HepG2 (cell line): Measurements from ENCODE around the gene KRT36.

ENCODE experiments used
- CHD4 ChIP-seq: fragments of 200-600 bp; sonication (generic); IDR thresholded peaks from 2 replicates; pipeline ENCODE4 v1.7.0; 2017; ENCODE audit warnings: mild to moderate bottlenecking, low read length, borderline replicate concordance
- FOXM1 ChIP-seq: sonication (generic); formaldehyde crosslinking; IDR thresholded peaks from 2 replicates; pipeline ENCODE4 v1.5.0; 2020; ENCODE audit warnings: missing genetic modification reagents
- GABPA ChIP-seq, 2 experiments: IDR thresholded peaks; 2 replicates each; pipeline ENCODE4 v1.6.1; 2011 to 2016; ENCODE audit warnings: low read depth in 2 of 2, low read length in 1 of 2, missing biosample characterization in 1 of 2, missing genetic modification characterization in 1 of 2
- POLR2AphosphoS5 ChIP-seq: IDR thresholded peaks from 2 replicates; pipeline ENCODE4 v1.6.1; 2012; ENCODE audit warnings: low read depth, low read length
- TSC22D2 ChIP-seq: sonication (generic); formaldehyde crosslinking; IDR thresholded peaks from 2 replicates; pipeline ENCODE4 v1.5.1; 2020; ENCODE audit warnings: missing genetic modification reagents, mild to moderate bottlenecking, borderline replicate concordance
- TF ChIP-seq, protein P1 (sequence below): sonication (generic); formaldehyde crosslinking; IDR thresholded peaks from 2 replicates; pipeline ENCODE4 v1.4.0; 2020; ENCODE audit warnings: mild to moderate bottlenecking, missing genetic modification reagents, borderline replicate concordance
- TF ChIP-seq, protein P2 (sequence below): IDR thresholded peaks from 2 replicates; pipeline ENCODE4 v1.6.1; 2016; ENCODE audit warnings: mild to moderate bottlenecking
- TF ChIP-seq, protein P3 (sequence below): sonication (generic); formaldehyde crosslinking; IDR thresholded peaks from 2 replicates; pipeline ENCODE4 v1.5.0; 2020; ENCODE audit warnings: mild to moderate bottlenecking, missing genetic modification reagents, moderate library complexity

DNA sequence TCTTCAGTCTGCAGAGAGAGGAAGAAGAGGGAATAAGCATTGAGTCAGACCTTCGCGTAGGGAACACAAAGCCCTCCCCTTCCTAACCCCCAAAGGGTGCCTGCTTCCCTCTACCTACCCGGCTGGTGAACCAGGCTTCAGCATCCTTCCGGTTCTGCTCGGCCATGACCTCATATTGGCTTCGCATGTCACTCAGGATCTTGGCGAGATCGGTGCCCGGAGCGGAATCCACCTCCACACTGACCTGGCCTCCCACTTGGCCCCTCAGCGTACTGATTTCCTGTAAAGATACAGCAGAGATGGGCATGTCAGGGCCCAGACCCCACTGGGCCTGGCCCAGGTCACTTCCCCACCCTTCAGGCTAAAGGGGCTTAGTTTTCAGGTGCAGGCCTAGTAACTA, 34.6 kb upstream of the KRT36 start:
- TF ChIP-seq, protein P1, sequence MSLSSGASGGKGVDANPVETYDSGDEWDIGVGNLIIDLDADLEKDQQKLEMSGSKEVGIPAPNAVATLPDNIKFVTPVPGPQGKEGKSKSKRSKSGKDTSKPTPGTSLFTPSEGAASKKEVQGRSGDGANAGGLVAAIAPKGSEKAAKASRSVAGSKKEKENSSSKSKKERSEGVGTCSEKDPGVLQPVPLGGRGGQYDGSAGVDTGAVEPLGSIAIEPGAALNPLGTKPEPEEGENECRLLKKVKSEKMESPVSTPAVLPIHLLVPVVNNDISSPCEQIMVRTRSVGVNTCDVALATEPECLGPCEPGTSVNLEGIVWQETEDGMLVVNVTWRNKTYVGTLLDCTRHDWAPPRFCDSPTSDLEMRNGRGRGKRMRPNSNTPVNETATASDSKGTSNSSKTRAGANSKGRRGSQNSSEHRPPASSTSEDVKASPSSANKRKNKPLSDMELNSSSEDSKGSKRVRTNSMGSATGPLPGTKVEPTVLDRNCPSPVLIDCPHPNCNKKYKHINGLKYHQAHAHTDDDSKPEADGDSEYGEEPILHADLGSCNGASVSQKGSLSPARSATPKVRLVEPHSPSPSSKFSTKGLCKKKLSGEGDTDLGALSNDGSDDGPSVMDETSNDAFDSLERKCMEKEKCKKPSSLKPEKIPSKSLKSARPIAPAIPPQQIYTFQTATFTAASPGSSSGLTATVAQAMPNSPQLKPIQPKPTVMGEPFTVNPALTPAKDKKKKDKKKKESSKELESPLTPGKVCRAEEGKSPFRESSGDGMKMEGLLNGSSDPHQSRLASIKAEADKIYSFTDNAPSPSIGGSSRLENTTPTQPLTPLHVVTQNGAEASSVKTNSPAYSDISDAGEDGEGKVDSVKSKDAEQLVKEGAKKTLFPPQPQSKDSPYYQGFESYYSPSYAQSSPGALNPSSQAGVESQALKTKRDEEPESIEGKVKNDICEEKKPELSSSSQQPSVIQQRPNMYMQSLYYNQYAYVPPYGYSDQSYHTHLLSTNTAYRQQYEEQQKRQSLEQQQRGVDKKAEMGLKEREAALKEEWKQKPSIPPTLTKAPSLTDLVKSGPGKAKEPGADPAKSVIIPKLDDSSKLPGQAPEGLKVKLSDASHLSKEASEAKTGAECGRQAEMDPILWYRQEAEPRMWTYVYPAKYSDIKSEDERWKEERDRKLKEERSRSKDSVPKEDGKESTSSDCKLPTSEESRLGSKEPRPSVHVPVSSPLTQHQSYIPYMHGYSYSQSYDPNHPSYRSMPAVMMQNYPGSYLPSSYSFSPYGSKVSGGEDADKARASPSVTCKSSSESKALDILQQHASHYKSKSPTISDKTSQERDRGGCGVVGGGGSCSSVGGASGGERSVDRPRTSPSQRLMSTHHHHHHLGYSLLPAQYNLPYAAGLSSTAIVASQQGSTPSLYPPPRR (CRISPR knock-in tag) = no peak
- TF ChIP-seq, protein P2, sequence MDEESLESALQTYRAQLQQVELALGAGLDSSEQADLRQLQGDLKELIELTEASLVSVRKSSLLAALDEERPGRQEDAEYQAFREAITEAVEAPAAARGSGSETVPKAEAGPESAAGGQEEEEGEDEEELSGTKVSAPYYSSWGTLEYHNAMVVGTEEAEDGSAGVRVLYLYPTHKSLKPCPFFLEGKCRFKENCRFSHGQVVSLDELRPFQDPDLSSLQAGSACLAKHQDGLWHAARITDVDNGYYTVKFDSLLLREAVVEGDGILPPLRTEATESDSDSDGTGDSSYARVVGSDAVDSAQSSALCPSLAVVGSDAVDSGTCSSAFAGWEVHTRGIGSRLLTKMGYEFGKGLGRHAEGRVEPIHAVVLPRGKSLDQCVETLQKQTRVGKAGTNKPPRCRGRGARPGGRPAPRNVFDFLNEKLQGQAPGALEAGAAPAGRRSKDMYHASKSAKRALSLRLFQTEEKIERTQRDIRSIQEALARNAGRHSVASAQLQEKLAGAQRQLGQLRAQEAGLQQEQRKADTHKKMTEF = no peak
- TF ChIP-seq GABPA (IDR thresholded peaks at IDR 0.05; ENCODE audit: low read depth, low read length) = no peak
- TF ChIP-seq GABPA (CRISPR knock-in tag; IDR thresholded peaks at IDR 0.05; ENCODE audit: low read depth) = no peak
- TF ChIP-seq CHD4 = no peak
- TF ChIP-seq FOXM1 (CRISPR knock-in tag) = no peak
- TF ChIP-seq, protein P3, sequence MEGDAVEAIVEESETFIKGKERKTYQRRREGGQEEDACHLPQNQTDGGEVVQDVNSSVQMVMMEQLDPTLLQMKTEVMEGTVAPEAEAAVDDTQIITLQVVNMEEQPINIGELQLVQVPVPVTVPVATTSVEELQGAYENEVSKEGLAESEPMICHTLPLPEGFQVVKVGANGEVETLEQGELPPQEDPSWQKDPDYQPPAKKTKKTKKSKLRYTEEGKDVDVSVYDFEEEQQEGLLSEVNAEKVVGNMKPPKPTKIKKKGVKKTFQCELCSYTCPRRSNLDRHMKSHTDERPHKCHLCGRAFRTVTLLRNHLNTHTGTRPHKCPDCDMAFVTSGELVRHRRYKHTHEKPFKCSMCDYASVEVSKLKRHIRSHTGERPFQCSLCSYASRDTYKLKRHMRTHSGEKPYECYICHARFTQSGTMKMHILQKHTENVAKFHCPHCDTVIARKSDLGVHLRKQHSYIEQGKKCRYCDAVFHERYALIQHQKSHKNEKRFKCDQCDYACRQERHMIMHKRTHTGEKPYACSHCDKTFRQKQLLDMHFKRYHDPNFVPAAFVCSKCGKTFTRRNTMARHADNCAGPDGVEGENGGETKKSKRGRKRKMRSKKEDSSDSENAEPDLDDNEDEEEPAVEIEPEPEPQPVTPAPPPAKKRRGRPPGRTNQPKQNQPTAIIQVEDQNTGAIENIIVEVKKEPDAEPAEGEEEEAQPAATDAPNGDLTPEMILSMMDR (CRISPR knock-in tag) = no peak
- TF ChIP-seq POLR2AphosphoS5 = no peak
- TF ChIP-seq TSC22D2 = no peak
